Ovary (tissue), 9 donors: Measurements from ENCODE around the gene LRP8. TPM values are rescaled to one million over a fixed set of nuclear protein-coding genes. Genes with fewer than 3 reads are reported as not detected.

Experiments
- DNase-seq, 5 donors: peaks; one replicate each; pipeline ENCODE4 v3.0.0-alpha.2; 2019 to 2020
- H3K27ac ChIP-seq, 2 donors: fragments of 200-600 bp; one replicate each; pipeline versions ENCODE4 v1.5.1 to v1.8.0; 2019 to 2022
- H3K27me3 ChIP-seq: fragments of 200-600 bp; one replicate; pipeline ENCODE4 v1.8.0; 2022
- H3K36me3 ChIP-seq: fragments of 200-600 bp; sonication (generic); one replicate; pipeline ENCODE4 v1.5.1; 2019
- H3K4me1 ChIP-seq: one replicate; pipeline ENCODE4 v1.8.1; 2013; ENCODE audit warnings: mild to moderate bottlenecking, moderate library complexity; ENCODE audit not compliant: insufficient read depth
- H3K4me3 ChIP-seq: fragments of 200-600 bp; sonication (generic); one replicate; pipeline ENCODE4 v1.5.1; 2017
- H3K9me3 ChIP-seq, 2 donors: fragments of 200-600 bp in 1 of 2; sonication (generic) in 1 of 2; one replicate each; pipeline versions ENCODE4 v1.5.1 to v1.8.1; 2013 to 2019; ENCODE audit warnings: mild to moderate bottlenecking in 1 of 2, moderate library complexity in 1 of 2
- CTCF ChIP-seq, 3 donors: fragments of 450-650 bp in 2 of 3; fragments of 200-600 bp in 1 of 3; IDR thresholded peaks; one replicate each; pipeline versions ENCODE4 v1.5.1 to v1.8.0; 2016 to 2022; ENCODE audit warnings: antibody characterized with exemption in 3 of 3, mild to moderate bottlenecking in 1 of 3
- EP300 ChIP-seq: sonication (generic); formaldehyde crosslinking; IDR thresholded peaks from one replicate; pipeline ENCODE4 v1.6.1; 2017; ENCODE audit warnings: antibody characterized with exemption
- POLR2A ChIP-seq: fragments of 450-650 bp; IDR thresholded peaks from one replicate; pipeline ENCODE4 v1.6.1; 2017; ENCODE audit warnings: antibody characterized with exemption, mild to moderate bottlenecking, moderate library complexity
- WGBS, 3 donors: extraction: QIAGEN DNeasy Blood & Tissue Kit in 1 of 3; methylation state at CpG; one replicate each; pipeline versions ENCODE4 v1.1.5 to v1.1.7; 2013 to 2017; 5-methylcytosine and 5-hydroxymethylcytosine counted together
- intact Hi-C, 4 donors: fragments of 100-400 bp; cut with DNase I; formaldehyde crosslinking; loops; one replicate each; pipeline versions ENCODE4 v1.11.0 to v1.15.1; 2022 to 2023
- polyA plus RNA-seq, 2 donors: library from polyadenylated mRNA; stranded (reverse); fragments of 200-250 nt in 1 of 2; fragments of 350-450 nt in 1 of 2; fragmentation: Illumina TruSeq in 1 of 2; extraction: RNeasy Lipid Tissue Mini Kit (QIAGEN cat#74804) in 1 of 2; gene quantifications; one replicate each; pipeline ENCODE4 v1.2.3, GENCODE V29; 2013 to 2014
- total RNA-seq, 7 donors: library from RNA; depleted of rRNA in 2 of 7; stranded (reverse); fragments of >200 nt in 2 of 7; fragmentation: NEBNext Ultra II Directional in 3 of 7; extraction: Animal tissue kit (Norgen Biotek cat#: 25700) in 3 of 7; gene quantifications; one replicate each; pipeline versions ENCODE4 v1.1.0 to v1.2.4, GENCODE V29; 2016 to 2023
- donor health status: DM: no; HTN: no; CAD: no; lungs with moderate emphysema.
- donor health status: DM: no; HTN: no; CAD: no.
- donor health status: Bipolar disorder and iron deficiency.
- donor health status: DM: yes; HTN: yes; CAD: no.
- donor health status: DM: no; HTN: no; CAD: no.
- donor health status: DM: yes; HTN: yes; CAD: no.

Gene LRP8
- total and polyA plus RNA-seq, 9 donors: 1.2 to 10.6 (median 2.2) TPM

- intact Hi-C loops: no loop called here
- Histone ChIP-seq H3K27me3 (no peaks in the 10 kb centered on the region), H3K36me3 (no peaks in the 10 kb centered on the region), H3K4me1 (no peaks in the 10 kb centered on the region), H3K4me3 (no peak overlapping the region), H3K27ac (no peak overlapping the region), H3K9me3 (no peaks in the 10 kb centered on the region)
- peak in 2 of 5 donors; percentile 4 to 7 for DNase-seq
- 82 to 91% (median 89%) methylated on average over 10 of the region's 10 CpGs for WGBS, 3 donors
- no peak for TF ChIP-seq POLR2A
- TF ChIP-seq CTCF (IDR thresholded peaks at IDR 0.05): no peak
- no peak for TF ChIP-seq EP300
These were observed 15.0 kb upstream of the LRP8 start for GRCh38 chr1:53342735-53343470.

- no peaks in the 10 kb centered on the region for H3K36me3 ChIP-seq
- H3K9me3 ChIP-seq: no peaks in the 10 kb centered on the region
- TF ChIP-seq CTCF (IDR thresholded peaks at IDR 0.05): no peak
- no peak for TF ChIP-seq POLR2A
- no peak for TF ChIP-seq EP300
- no peaks in the 10 kb centered on the region for H3K4me1 ChIP-seq
- intact Hi-C loops: no loop called here
- H3K27ac ChIP-seq: no peak overlapping the region
- DNase-seq: peak in 2 of 5 donors; percentile 2 to 24
- H3K27me3 ChIP-seq: no peaks in the 10 kb centered on the region
- WGBS, 3 donors: 80 to 92% (median 91%) methylated on average over 7 of the region's 7 CpGs
- H3K4me3 ChIP-seq: no peak overlapping the region
These were observed 14.3 kb upstream of the LRP8 start for GRCh38 chr1:53341961-53342707.

GRCh38 chr1:53341521-53341895 lies 13.6 kb upstream of the LRP8 start:
- TF ChIP-seq POLR2A (no peak), CTCF (IDR thresholded peaks at IDR 0.05) (no peak), EP300 (no peak)
- WGBS, 3 donors: 89 to 94% (median 91%) methylated on average over 5 of the region's 5 CpGs
- Histone ChIP-seq H3K4me3 (no peak overlapping the region), H3K9me3 (no peaks in the 10 kb centered on the region), H3K36me3 (no peaks in the 10 kb centered on the region), H3K27me3 (no peaks in the 10 kb centered on the region), H3K4me1 (no peaks in the 10 kb centered on the region), H3K27ac (no peak overlapping the region)
- peak in 1 of 5 donors; percentile 2 for DNase-seq
- intact Hi-C loops: no loop called here

- no peak overlapping the region for H3K4me3 ChIP-seq
- H3K27me3 ChIP-seq: no peaks in the 10 kb centered on the region
- no peaks in the 10 kb centered on the region for H3K36me3 ChIP-seq
- WGBS, 3 donors: 92 to 93% (median 93%) methylated on average over 9 of the region's 9 CpGs
- intact Hi-C loops: no loop called here
- H3K9me3 ChIP-seq: no peaks in the 10 kb centered on the region
- H3K4me1 ChIP-seq: no peaks in the 10 kb centered on the region
- TF ChIP-seq POLR2A: no peak
- TF ChIP-seq CTCF (IDR thresholded peaks at IDR 0.05): no peak
- TF ChIP-seq EP300: no peak
- no peak for DNase-seq
- H3K27ac ChIP-seq: no peak overlapping the region
These were observed 13.0 kb upstream of the LRP8 start for GRCh38 chr1:53340660-53341520.
